GM10266 (cell line): ENCODE measurements around the gene SLC22A1.
"Not testable (repeated sequence)": the region's sequence is repeated elsewhere in the genome, so short reads cannot be mapped to it uniquely, and the experiment has no call there.

ENCODE experiments used
- DNase-seq: peaks from one replicate; pipeline ENCODE4 v3.0.0; 2012; ENCODE audit errors: extremely low spot score
- TF ChIP-seq, protein P1 (sequence below): IDR thresholded peaks from 2 replicates; pipeline ENCODE4 v1.5.1; 2012; ENCODE audit warnings: mild to moderate bottlenecking, low read depth; ENCODE audit not compliant: control insufficient read depth, insufficient read depth; ENCODE audit errors: missing control alignments

The SLC22A1 gene

DNA sequence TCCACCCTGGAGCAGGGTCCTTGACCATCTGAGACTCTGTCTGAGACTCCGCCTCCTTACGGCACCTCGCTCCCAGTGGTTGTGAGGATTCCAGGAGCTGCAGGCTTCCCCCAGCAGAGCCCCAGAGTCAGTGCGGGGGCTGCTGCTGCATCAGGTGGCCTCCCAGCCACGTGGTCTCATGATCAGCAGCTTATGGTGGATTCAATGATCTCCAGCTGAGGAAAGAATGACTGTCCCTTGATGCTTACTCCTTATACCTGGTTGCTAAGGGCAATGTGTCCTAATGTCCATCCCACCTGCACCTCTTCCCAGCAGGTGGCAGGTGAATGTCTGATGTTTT is 40.0 kb downstream of the SLC22A1 start:
- no peak for DNase-seq
- TF ChIP-seq, protein P1, sequence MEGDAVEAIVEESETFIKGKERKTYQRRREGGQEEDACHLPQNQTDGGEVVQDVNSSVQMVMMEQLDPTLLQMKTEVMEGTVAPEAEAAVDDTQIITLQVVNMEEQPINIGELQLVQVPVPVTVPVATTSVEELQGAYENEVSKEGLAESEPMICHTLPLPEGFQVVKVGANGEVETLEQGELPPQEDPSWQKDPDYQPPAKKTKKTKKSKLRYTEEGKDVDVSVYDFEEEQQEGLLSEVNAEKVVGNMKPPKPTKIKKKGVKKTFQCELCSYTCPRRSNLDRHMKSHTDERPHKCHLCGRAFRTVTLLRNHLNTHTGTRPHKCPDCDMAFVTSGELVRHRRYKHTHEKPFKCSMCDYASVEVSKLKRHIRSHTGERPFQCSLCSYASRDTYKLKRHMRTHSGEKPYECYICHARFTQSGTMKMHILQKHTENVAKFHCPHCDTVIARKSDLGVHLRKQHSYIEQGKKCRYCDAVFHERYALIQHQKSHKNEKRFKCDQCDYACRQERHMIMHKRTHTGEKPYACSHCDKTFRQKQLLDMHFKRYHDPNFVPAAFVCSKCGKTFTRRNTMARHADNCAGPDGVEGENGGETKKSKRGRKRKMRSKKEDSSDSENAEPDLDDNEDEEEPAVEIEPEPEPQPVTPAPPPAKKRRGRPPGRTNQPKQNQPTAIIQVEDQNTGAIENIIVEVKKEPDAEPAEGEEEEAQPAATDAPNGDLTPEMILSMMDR: no peak

DNA sequence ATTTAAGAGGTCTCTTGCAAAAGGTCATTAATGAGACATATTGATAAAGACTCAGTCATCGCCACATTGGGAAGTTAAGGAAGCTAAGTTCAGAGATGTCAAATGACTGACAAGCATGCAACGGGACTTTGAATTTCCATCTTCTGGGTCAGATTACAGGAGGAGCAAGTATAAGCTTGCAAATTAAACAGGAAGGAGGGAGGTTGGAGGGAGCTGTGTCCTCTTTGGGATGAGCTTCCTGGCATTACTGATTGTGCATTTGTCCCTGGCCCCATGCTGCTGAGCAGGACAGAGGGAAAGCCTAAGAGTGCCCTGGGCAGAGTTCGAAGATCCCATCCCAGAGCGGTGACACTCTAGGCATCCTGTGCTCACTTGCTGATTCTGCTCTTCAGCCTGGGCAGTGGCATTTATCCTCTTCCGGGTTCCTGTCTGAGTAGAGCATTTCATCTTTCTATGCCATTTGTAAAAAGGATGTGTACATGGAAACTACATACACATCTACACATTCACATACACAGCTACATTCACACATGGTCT is 40.5 kb downstream of the SLC22A1 start:
- TF ChIP-seq, protein P1: no peak
- no peak for DNase-seq

DNA sequence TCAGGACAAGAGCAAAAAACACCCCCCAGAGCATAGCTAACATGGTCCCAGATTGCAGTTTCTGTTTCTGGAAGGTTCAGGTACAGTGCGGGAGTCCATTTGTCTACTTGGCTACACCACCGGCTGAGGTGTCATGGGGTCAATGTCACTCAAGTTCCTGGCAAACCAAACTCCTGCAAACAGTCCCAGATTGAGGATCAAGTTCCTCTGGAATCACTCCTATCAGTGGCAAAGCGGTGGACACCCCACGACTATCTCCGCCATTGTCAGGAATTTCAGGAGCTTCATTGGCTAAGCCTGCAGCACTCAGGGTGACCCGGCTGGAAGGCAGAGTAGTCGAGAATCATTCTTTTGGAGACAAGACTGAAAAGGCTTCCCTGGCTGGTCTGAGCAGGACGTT is 41.8 kb downstream of the SLC22A1 start:
- TF ChIP-seq, protein P1: no peak
- no peak for DNase-seq

DNA sequence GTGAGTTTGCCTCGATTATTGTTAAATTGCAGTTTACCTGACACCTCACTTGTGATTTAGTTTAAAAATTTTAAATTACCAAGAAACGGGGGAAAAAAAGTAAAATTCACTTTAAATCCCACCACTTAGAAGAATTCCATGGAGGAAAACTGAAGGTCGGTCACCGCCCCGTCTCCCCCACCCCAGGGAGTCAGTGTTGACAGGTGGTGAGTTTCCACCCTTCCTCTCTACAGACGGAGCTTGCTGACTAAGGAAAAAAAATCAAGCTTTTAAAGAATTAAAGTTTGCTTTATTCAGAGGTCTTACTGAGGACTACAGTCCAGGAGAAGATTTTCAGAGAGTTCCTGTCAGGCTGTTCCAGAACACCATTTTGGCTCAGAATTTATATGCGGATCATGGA is 42.3 kb downstream of the SLC22A1 start:
- DNase-seq: no peak
- TF ChIP-seq, protein P1: no peak

DNA sequence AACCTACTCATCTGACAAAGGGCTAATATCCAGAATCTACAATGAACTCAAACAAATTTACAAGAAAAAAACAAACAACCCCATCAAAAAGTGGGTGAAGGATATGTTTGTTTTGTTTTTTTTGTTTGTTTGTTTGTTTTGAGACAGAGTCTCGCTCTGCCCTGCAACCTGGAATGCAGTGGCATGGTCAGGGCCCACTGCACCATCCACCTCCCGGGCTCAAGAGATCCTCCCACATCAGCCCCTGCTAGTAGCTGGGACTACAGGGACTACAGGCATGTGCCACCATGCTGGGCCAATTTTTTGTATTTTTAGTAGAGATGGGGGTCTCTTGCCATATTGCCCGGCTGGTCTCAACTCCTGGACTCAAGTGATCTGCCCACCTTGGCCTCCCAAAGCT is 44.3 kb downstream of the SLC22A1 start:
- DNase-seq: not testable (repeated sequence)

DNA sequence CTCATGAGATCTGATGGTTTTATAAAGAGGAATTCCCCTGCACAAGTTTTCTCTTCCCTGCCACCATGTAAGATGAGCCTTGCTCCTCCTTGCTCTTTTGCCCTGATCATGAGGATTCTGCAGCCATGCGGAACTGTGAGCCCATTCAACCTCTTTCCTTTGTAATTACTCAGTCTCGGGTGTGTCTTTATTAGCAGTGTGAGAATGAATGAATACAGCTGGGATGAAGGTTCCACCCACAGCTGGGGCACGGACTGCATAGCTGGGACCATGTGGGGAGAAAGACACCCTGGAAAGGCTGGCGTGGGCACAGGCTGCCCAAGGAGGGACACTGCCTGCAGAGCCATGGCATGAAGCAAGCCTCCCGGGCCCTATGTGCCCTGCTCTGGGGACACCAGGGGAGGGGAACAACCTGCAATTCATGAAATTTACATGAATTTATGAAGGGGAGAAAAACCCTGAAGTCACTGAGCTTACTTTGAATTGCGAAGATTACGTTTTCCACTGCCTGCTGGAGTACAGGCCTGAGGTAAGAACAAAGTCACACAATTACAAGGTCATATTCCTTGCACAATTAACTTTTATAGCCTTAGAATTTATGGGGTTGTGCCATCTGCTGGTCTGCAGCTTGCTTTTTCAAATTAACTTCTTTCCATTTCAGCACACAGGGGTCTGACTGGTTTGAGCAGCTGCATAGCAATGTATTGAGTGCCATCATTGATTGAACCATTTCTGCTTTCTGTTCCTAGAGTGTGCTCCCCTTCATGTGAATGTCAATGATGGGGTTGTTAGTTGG is 46.2 kb downstream of the SLC22A1 start:
- DNase-seq: no peak
- TF ChIP-seq, protein P1: no peak

DNA sequence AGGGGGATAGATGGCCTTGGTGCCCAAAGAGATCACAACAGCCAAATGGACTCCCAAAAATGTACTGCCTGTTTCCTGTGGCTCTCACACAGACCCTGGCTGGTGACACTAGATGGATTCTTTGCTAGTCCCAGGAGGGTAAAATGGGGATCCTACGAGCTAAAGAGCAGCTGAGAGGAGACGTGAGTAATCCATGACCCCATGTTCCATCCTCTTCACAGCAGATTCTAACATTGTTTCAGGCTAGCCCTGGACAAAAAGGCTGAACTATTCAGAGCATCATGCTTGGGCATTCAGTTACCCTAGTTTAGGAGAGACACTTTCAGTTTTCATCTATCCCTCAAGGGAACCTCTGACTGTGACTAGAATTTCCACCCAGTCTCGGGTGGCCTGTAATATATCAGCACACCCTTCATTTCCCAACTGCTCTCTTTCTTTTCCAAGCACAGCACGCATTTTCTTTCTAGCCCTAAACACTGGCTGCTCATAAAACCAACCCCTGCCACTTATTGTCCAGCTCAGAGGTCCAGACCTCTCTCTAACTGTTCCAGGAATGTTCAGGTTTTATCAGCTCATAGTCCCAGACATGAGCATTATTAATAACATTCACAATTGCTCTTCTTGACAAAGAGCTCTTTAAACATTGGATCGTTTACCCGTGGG is 48.5 kb downstream of the SLC22A1 start:
- no peak for DNase-seq
- TF ChIP-seq, protein P1: no peak
